ENCODE data around the gene DR1.

DR1 gene

DNA sequence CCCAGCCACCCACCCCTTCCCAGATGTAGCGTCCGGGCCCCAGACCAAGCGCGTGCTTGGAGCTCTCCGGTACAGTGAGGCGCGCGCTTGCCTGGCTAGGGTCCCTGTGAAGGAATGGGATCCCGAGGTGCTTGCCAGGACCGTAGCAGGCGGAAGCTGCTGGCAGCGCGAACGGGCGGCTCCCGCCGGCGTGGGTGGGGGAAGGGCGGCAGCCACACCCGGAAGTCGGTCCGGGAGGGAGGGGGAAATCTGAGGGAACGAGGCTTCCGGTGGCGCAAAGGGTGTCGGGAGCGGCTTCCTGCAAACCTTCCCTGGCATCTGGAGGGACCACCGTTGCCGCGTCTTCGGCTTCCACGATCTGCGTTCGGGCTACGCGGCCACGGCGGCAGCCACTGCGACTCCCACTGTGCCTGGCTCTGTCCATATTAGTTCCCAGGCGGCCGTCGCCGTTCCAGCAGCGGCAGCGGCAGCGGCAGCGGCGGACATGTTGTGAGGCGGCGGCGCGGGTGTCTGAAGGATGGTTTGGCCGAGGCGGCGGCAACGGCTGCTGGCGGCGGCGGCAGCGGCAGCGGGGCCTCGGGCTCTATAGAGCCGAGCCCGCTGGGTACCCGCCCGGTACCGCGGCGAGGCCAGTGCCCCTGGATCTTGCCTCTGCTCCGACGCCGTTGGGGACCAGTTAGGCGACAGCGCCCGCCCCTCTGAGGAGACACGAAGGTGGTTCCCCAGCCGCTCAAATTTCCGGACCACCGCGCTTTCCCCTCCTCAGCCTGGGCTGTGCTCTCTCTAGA lies at the start of gene DR1:
Gene DR1, plus strand, starts transcription at position 275 of the 788 bp plus-strand sequence. CDS start 739 bp downstream, outside the sequence.
- H3K4me1 ChIP-seq (ENCODE audit: insufficient read depth, low read length), result peaks cover 6% of the 10 kb centered on the region; the same call in 1 of the 2 replicates
- H3K9me3 ChIP-seq (ENCODE audit: insufficient read depth, low read depth, low read length), result no peaks in the 10 kb centered on the region
- H3K27ac ChIP-seq (ENCODE audit: low read length), result peak within 1 kb of the TSS; percentile 98
- no peaks in the 10 kb centered on the region for H3K27me3 ChIP-seq (ENCODE audit: insufficient read depth, low read length)
- peak within 1 kb of the TSS; percentile 93 for H3K4me3 ChIP-seq (ENCODE audit: low read length)
- H3K36me3 ChIP-seq (ENCODE audit: insufficient read depth, low read depth, low read length), result peaks cover 9% of the 10 kb centered on the region
- peak within 1 kb of the TSS; percentile 99 for H3K9ac ChIP-seq (ENCODE audit: low read depth, low read length)

- Histone ChIP-seq H3K4me3 (ENCODE audit: low read length) (no peak overlapping the region; the same call in 1 of the 2 replicates), H3K9ac (ENCODE audit: low read depth, low read length) (no peak overlapping the region), H3K4me1 (ENCODE audit: insufficient read depth, low read length) (peaks cover 16% of the 10 kb centered on the region; the same call in 1 of the 2 replicates), H3K27ac (ENCODE audit: low read length) (peak overlapping the region; percentile 6), H3K9me3 (ENCODE audit: insufficient read depth, low read depth, low read length) (no peaks in the 10 kb centered on the region), H3K36me3 (ENCODE audit: insufficient read depth, low read depth, low read length) (no peaks in the 10 kb centered on the region), H3K27me3 (ENCODE audit: insufficient read depth, low read length) (no peaks in the 10 kb centered on the region)
Observed at GRCh38 chr1:93296555-93297154, 49.1 kb upstream of the DR1 start.

GRCh38 chr1:93301131-93301530 lies 44.6 kb upstream of the DR1 start:
- no peak overlapping the region for H3K27ac ChIP-seq (ENCODE audit: low read length)
- H3K9me3 ChIP-seq (ENCODE audit: insufficient read depth, low read depth, low read length), result no peaks in the 10 kb centered on the region
- peaks cover 16% of the 10 kb centered on the region; the same call in 1 of the 2 replicates for H3K4me1 ChIP-seq (ENCODE audit: insufficient read depth, low read length)
- H3K9ac ChIP-seq (ENCODE audit: low read depth, low read length), result no peak overlapping the region
- H3K4me3 ChIP-seq (ENCODE audit: low read length), result no peak overlapping the region
- H3K36me3 ChIP-seq (ENCODE audit: insufficient read depth, low read depth, low read length), result no peaks in the 10 kb centered on the region
- no peaks in the 10 kb centered on the region for H3K27me3 ChIP-seq (ENCODE audit: insufficient read depth, low read length)

GRCh38 chr1:93302078-93302477 lies 43.6 kb upstream of the DR1 start:
- Histone ChIP-seq H3K9me3 (ENCODE audit: insufficient read depth, low read depth, low read length) (no peaks in the 10 kb centered on the region), H3K4me3 (ENCODE audit: low read length) (no peak overlapping the region), H3K4me1 (ENCODE audit: insufficient read depth, low read length) (peaks cover 7% of the 10 kb centered on the region; the same call in 1 of the 2 replicates), H3K9ac (ENCODE audit: low read depth, low read length) (no peak overlapping the region), H3K27me3 (ENCODE audit: insufficient read depth, low read length) (no peaks in the 10 kb centered on the region), H3K36me3 (ENCODE audit: insufficient read depth, low read depth, low read length) (no peaks in the 10 kb centered on the region), H3K27ac (ENCODE audit: low read length) (no peak overlapping the region)

- Histone ChIP-seq H3K36me3 (ENCODE audit: insufficient read depth, low read depth, low read length) (no peaks in the 10 kb centered on the region), H3K9me3 (ENCODE audit: insufficient read depth, low read depth, low read length) (no peaks in the 10 kb centered on the region)
Observed at GRCh38 chr1:93304716-93305138, 41.0 kb upstream of the DR1 start.

DNA sequence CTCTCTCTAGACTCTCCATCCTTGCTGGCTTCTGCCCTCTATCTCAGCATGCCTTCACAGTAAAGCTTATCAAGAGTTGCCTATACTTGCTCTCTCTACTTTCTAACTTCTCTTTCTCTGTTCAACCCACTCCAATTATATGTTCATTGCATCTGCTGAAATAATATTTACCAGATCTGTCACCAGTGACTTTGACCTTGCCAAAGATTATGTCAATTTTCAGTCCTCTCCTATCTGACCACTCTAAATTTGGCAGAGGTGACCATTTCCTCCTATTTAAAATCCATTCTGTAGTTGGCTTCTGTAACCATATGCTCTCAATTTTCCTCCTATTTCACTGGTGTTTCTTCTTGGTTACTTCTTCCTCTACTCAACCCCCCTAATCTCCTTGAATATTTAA lies 38.8 kb upstream of the DR1 start:
- H3K4me1 ChIP-seq (ENCODE audit: insufficient read depth, low read length), result no peaks in the 10 kb centered on the region

More at GRCh38 chr1:93304716-93305138, 41.0 kb upstream of the DR1 start:
- H3K4me3 ChIP-seq (ENCODE audit: low read length), result no peak overlapping the region
- no peaks in the 10 kb centered on the region for H3K27me3 ChIP-seq (ENCODE audit: insufficient read depth, low read length)
- 0 out of 2 replicates have a peak, but pooled peaks cover 5% of the 10 kb centered on the region for H3K4me1 ChIP-seq (ENCODE audit: insufficient read depth, low read length)
- no peak overlapping the region for H3K9ac ChIP-seq (ENCODE audit: low read depth, low read length)
- no peak overlapping the region for H3K27ac ChIP-seq (ENCODE audit: low read length)

GRCh38 chr1:93313026-93313425 lies 32.7 kb upstream of the DR1 start:
- Histone ChIP-seq H3K27me3 (ENCODE audit: insufficient read depth, low read length) (no peaks in the 10 kb centered on the region), H3K27ac (ENCODE audit: low read length) (no peak overlapping the region), H3K9ac (ENCODE audit: low read depth, low read length) (no peak overlapping the region), H3K4me1 (ENCODE audit: insufficient read depth, low read length) (no peaks in the 10 kb centered on the region), H3K36me3 (ENCODE audit: insufficient read depth, low read depth, low read length) (no peaks in the 10 kb centered on the region), H3K9me3 (ENCODE audit: insufficient read depth, low read depth, low read length) (no peaks in the 10 kb centered on the region), H3K4me3 (ENCODE audit: low read length) (no peak overlapping the region)

More for the DNA sequence above, 38.8 kb upstream of the DR1 start:
- no peaks in the 10 kb centered on the region for H3K36me3 ChIP-seq (ENCODE audit: insufficient read depth, low read depth, low read length)
- H3K9ac ChIP-seq (ENCODE audit: low read depth, low read length), result no peak overlapping the region
- H3K27me3 ChIP-seq (ENCODE audit: insufficient read depth, low read length), result no peaks in the 10 kb centered on the region
- no peak overlapping the region for H3K27ac ChIP-seq (ENCODE audit: low read length)
- no peaks in the 10 kb centered on the region for H3K9me3 ChIP-seq (ENCODE audit: insufficient read depth, low read depth, low read length)
- H3K4me3 ChIP-seq (ENCODE audit: low read length), result no peak overlapping the region

DNA sequence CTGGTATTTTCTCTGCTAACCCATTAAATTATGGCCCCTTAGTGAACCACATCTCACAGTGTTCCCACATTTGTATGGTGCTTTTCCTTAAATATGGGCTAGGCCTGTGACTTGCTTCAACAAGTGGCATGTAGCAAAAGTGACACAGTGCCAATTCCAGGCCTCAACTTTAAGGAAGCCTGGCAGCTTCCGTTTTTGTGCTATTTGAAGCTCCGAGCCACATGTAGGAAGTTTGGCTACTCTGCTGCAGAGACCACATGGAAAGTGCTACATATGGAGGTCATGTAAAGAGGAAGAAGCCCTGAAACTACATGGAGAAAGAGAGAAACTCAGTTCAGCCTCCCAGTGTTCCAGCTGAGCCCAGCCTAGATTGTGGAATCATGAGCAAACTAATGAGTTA lies 28.5 kb upstream of the DR1 start:
- H3K9me3 ChIP-seq (ENCODE audit: insufficient read depth, low read depth, low read length), result peaks cover 9% of the 10 kb centered on the region
- H3K27me3 ChIP-seq (ENCODE audit: insufficient read depth, low read length), result no peaks in the 10 kb centered on the region
- H3K4me3 ChIP-seq (ENCODE audit: low read length), result no peak overlapping the region
- H3K27ac ChIP-seq (ENCODE audit: low read length), result no peak overlapping the region
- no peak overlapping the region for H3K9ac ChIP-seq (ENCODE audit: low read depth, low read length)
- no peaks in the 10 kb centered on the region for H3K4me1 ChIP-seq (ENCODE audit: insufficient read depth, low read length)
- peaks cover 3% of the 10 kb centered on the region; the same call in 1 of the 2 replicates for H3K36me3 ChIP-seq (ENCODE audit: insufficient read depth, low read depth, low read length)

DNA sequence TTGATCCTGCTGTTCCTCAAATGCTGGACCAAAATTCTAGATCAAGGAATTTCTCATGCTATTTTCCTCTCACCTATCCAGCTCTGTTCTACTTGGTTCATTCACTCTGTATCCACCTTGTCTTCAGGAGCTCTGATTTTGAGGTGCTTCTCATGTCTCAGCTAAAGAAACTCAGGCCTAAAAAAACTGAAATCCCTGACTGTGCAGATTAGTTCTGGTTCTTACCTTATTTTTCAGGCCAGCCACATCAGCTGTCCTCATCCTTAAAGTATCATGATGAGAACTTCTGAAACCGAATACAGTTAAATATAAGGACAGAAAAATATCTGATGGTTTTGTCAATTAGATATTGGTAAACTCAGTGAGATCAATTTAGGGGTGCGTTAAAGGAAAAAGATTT lies 27.8 kb upstream of the DR1 start:
- H3K9ac ChIP-seq (ENCODE audit: low read depth, low read length), result no peak overlapping the region
- H3K4me1 ChIP-seq (ENCODE audit: insufficient read depth, low read length), result no peaks in the 10 kb centered on the region
- no peak overlapping the region for H3K4me3 ChIP-seq (ENCODE audit: low read length)
- H3K27me3 ChIP-seq (ENCODE audit: insufficient read depth, low read length), result no peaks in the 10 kb centered on the region
- H3K9me3 ChIP-seq (ENCODE audit: insufficient read depth, low read depth, low read length), result peaks cover 9% of the 10 kb centered on the region
- H3K27ac ChIP-seq (ENCODE audit: low read length), result no peak overlapping the region
- peaks cover 3% of the 10 kb centered on the region; the same call in 1 of the 2 replicates for H3K36me3 ChIP-seq (ENCODE audit: insufficient read depth, low read depth, low read length)

DNA sequence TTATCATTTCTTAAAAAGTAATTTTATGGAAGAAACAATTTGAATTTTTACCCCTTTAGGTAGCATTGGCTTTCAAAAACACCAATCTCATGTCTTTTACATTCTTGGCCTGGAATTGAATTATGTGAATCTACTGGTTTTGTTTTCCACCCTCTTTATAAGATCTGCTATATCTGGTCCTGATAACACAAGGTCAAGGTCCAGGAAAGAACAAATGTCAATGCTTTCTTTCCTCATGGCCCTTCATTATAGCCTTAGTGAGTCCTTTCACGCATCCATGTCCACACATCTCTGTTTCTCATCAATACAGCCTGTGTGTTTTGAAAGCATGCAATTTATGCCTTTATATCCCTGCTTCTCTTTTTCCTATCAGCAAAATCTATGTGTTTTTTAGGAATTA lies 24.0 kb upstream of the DR1 start:
- Histone ChIP-seq H3K4me1 (ENCODE audit: insufficient read depth, low read length) (no peaks in the 10 kb centered on the region), H3K27me3 (ENCODE audit: insufficient read depth, low read length) (no peaks in the 10 kb centered on the region), H3K9ac (ENCODE audit: low read depth, low read length) (no peak overlapping the region), H3K9me3 (ENCODE audit: insufficient read depth, low read depth, low read length) (peaks cover 9% of the 10 kb centered on the region), H3K36me3 (ENCODE audit: insufficient read depth, low read depth, low read length) (peaks cover 3% of the 10 kb centered on the region; the same call in 1 of the 2 replicates), H3K4me3 (ENCODE audit: low read length) (no peak overlapping the region), H3K27ac (ENCODE audit: low read length) (no peak overlapping the region)

GRCh38 chr1:93322349-93322748 lies 23.4 kb upstream of the DR1 start:
- Histone ChIP-seq H3K4me1 (ENCODE audit: insufficient read depth, low read length) (no peaks in the 10 kb centered on the region), H3K9ac (ENCODE audit: low read depth, low read length) (no peak overlapping the region), H3K27ac (ENCODE audit: low read length) (no peak overlapping the region), H3K27me3 (ENCODE audit: insufficient read depth, low read length) (no peaks in the 10 kb centered on the region), H3K36me3 (ENCODE audit: insufficient read depth, low read depth, low read length) (peaks cover 3% of the 10 kb centered on the region; the same call in 1 of the 2 replicates), H3K9me3 (ENCODE audit: insufficient read depth, low read depth, low read length) (peaks cover 9% of the 10 kb centered on the region), H3K4me3 (ENCODE audit: low read length) (no peak overlapping the region)

All from iPS-20b (cell line).